Central memory CD4-positive, alpha-beta T cell (primary cell): ENCODE results near the gene PCK1.

Experiments
- DNase-seq: peaks from one replicate; pipeline ENCODE4 v3.0.0; 2022

The PCK1 gene

DNA sequence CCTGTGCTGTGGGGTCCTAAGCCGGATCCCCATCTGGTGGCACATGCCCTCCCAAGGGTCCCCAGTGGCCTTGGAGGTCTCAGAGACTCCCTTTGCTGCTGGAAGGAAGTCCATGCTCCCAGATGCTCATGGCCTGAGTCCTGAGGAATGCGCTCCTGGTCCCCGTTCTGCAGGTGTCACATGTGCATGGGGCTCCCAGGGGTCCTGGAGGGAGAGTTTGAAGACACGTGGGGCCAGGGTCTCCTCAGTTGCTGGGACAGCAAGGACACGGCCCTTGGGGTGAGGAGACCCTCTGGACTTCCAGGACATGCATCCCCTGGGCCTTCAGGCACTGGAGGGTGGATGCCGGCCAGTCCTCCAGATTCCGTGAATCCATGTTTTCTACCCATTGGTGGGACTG lies 47.6 kb downstream of the PCK1 start:
- DNase-seq: no peak

DNA sequence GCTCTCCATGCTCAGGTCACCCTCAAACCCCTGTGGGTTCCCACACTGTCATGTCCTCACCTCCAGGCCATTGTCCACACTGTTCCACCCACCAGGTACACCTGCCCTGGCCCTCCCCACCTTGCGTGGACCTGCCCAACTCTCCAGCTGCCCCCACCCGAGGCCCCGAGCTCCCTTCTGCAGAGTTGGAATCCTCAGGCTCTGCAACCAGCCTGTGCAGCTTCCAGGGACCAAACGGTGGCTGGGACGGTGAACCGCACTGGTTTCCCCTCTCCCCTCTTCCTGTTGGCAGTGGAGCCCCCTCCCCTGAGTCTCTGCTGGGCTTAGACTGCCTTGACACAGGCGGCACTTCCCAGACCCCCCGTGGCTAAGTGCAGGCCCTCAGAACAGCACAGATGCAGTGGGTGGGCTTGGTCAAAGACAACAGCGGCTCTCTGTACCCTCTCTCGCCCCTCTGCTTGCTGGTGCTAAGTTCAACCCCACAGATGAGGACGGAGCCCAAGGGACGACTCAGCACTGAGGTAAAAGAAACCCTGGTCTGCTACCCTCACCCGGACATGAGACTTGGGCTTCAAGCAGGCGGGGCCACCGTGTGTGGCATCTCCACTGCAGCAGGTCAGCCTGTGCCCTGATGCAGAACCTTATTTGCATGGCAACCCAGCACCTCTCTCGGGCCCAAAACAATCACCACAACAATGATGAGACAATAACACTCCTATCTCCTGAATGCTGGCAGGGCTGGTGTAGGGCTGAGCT lies 48.4 kb downstream of the PCK1 start:
- no peak for DNase-seq

DNA sequence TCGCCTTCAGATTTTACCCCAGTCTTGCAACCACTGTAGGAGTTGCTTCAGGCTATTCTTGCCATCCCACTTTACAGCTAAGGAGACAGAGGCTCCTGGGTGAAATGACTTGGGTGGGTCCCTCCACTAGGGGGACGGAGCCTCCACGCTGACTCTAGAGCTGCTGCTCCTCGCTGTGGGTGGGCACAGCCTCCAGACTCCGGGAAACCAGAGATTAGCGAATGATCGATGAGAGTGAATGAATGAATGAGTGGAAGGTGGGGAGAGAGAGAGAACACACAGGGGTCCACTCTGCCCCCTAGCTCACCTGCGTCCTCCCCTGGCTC lies 48.9 kb downstream of the PCK1 start:
- DNase-seq: no peak

DNA sequence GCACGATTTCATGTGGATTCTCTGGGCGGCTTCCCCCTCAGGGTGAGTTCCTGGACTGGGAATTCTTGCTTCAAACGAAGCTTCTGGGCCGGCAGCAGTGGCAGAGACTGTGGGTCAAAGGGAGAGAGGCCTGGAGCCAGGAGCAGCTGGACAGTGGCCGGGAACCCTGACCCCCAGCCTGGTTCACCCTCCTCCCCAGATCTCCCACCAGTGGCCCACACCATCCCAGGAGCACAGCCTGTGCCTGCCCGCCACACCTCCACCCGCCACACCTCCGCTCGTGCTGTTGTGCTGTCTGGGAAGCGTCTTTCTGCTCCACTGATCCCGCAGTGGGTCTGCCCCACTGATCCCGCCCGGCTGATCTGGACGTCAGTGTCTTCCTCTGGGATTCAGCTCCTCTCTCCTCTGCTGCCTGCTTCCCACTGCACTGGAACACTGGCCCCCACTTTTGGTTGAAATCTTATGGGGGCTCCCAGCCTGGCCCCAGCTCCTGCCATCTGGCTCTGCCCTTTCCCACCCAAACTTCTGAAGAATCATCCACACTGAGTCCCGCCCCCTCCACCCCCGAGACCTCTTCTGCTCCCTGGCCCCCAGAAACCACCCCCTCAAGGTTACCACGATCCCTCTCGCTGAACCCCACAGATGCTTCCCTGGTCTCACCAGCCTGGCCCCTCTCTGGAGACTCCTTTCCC lies 49.5 kb downstream of the PCK1 start:
- no peak for DNase-seq

DNA sequence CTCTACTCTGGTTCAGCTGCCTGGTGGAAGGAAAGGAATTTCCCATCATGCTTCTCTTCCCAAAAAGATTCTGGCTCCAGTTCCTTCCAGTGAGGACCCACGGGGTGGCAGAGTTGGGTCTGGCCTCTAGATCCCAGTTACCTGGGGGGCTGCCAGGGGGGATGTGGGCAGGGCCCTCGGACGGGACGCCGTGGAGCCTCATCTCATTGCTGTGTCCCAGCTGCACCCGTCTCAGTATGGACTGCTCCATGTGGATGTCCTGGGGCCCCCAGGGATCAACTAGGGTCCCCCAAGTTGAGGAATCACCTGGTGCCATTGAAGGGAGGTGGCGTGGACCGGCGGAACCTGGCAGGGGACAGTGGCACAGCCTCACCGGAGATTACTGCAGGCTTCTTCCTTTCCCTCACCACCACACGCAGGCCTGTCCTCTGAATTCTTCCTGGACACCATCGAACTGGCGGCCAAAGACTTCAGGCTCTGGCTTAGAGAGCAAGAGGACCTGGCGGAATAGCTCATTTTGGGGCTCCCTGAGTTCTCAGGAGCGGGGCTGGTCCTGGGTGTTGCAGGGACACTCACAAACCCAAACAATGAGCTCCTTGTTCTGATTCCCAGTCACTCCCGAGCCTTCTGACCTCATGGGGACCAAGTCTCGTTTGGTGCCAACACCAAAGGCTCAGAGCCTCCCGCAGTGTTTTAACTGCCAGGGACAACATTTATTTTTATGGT lies 50.8 kb downstream of the PCK1 start:
- no peak for DNase-seq

DNA sequence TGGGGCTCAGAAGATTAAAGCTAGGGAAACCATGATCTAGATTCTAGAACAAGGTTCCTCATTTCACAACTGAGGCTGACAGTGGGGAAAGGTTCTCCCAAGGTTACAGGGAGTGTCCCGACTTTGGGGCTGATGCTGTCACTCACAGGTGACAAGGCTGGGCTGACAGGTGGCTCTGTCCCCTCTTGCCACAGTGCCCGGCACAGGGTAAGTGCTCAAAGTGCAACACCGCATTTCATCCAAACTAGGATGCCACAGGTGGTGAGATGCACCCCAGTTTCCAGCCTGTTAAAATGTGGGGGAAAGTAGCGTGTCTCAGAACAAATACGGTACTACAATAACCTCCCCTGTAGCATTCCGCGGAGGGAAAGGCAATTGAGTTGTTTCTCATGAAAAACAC lies 51.5 kb downstream of the PCK1 start:
- DNase-seq: no peak

DNA sequence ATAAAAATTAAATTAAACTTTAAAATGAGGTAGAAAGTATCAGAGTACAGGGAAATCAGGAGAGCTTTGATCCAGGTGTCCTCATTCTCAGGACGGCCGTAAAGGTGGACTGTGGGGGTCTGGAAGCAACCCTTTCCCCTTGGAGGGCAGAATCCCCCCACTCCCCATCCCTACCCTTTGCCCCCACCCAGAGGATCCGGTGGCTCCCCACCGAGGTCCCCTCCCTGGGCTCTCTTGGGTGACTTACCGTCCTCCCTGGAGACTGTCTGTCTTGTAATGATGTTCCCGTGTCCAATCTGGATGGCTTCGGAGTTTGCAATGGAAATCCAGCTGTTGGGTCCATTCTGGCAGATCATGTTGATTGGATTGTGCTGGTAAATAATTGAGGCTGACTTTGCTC lies 52.0 kb downstream of the PCK1 start:
- DNase-seq: no peak

DNA sequence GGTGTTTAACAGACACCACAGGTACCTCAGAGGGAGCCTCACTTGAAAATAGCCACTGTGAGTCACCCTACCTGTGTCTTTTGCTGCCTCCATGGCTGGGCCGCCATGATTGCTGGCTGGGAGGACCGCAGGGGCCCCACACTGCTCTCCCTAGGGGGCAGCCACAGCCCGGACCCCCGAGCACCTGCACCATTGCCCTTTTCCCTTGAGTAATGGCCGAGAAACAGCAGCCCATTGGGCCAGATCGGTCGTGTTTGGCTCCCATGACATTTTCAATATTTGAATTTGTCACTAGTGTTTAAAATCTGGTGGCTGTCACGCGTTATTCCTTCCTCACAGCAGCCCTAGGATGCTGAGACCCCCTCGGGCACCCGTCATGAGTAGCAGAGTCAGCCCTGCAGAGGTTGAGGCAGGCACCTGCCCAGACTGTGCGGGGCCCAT lies 52.6 kb downstream of the PCK1 start:
- DNase-seq: no peak

DNA sequence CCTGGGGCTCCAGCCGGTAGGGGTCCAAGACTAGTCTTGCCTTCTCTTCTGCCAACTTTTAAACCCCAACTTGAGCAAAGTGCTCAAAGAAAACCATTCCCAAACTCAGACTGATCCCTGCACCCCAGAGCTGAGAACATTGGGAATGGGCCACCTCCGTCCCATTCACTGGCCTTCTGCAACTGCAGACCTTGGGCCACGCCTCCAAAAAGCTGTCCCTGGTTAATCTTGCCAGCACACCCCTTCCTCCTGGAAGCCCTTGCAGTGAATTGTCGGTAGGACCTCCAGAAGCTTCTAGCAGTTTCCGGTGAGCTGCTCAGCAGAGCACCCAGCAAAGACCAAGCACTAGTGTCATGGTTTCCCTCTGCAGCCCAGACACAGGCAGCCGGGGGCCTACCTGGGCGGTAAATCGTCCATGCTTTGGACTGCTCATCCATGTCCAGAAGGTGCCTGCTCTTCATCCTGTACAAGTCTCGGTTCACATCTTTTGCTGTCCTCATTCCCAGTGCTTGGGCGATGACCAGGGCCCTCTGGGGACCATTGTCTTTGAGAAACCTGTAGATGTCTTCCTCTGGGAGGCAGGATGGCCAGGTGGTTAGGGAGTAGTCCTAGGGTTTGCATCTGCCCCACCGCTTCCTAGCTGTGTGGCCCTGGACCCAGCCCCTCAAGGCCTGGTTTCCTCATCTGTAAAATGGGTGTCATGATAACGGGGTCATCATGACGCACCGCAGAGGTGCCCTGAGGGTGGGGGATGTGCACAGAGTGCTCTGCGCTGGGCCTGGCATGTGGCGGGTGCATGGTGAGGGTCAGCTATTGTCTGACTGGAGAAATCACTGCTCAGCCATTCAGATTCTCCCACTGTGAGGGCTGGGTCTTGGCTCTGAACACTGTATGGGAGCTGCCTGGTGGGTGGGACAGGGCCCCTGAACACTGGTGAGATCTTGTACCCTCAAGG lies 53.9 kb downstream of the PCK1 start:
- no peak for DNase-seq

DNA sequence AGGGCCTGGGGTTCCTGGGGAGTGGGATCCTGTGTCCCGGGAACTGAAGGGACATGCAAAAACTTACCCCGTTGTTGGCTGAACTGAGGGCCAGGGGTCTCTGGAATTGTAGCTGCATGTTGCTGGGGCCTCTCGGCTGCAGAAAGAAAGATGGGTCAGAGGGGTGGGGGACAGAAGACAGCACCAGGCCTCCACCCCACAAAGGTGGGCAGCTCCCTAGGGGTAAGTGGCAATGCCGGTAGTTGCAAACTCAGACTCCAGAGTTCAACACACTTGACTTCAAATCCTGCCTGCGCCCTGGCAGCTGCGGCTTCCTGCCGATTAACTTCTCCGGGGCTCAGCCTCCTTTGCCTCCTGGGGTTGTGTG lies 54.5 kb downstream of the PCK1 start:
- DNase-seq: no peak

DNA sequence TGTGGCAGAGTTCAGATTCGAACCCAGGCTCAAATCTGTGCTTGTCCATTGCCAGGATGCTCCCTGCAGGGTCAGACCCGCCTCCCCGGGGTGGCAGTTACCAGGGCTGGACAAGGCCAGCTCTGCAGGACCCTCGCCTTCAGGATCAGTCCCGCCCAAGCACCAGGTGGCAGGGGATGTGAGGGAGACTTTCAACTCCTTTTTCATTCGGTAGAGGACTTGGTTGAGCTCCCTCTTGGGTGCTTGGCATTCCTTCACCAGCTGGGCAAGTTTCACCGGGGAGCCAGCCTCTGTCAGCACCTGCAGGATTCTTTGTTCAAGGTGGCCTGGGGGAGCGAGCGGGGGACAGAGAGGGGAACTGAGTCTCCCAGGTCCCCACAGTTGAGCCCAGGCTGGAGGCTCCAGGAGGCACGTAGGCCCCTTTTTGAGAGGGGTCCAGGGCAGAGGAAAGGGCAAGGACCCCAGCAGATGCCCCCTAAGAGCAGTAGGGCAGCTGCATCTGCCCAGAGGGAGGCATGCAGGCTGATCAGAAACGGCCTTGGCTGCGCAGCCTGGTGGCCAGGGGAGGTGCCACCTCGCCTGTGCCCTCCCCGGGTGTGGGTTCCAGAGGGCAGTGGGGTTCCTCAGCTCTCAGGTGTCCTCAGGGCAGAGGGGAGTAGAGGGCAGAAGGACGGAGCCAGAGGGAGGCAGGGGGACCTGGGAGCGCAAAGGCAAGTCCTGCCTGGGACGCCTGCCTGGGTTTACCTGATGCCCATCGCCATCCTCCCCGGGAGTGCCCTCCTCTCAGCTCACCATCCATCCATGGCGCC lies 55.4 kb downstream of the PCK1 start:
- DNase-seq: no peak

DNA sequence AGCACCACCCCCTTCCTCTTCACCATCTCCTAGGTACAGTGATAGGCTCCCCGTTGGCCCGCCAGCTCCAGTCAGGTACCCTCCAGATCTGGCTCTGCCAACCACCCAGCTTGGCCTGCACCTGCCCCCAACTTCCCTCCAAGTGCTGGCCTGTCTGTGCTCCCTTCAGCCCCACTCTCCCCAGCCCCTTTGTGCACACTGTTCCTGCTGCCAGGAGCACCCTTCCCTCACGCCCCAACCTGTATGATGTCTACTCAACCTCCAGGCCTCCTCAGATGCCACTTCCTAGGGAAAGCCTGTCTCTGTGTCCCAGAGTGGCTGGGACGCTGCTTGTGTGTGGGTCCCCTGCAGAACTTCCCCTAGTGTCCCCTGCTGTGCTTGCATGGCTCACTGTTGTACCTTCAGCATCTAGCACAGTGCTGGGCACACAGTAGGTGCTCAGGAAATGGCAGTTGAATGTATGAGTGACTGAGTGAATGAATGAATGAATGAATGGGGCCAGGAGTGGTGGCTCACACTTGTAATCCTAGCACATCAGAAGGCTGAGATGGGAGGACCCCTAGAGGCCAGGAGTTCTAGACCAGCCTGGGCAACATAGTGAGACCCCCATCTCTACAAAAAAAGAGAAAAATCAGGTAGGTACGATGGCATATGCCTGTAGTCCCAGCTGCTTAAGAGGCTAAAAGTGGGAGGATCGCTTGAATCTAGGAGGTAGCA lies 56.3 kb downstream of the PCK1 start:
- no peak for DNase-seq
